ENCODE measurements around the gene SMAP2. TPM values are rescaled to one million over a fixed set of nuclear protein-coding genes. Genes with fewer than 3 reads are reported as not detected.

The SMAP2 gene
- total RNA-seq, 4 donors from 2014 or later, result 14.9 to 121 (median 47.5) TPM

- no peaks in the 10 kb centered on the region for H3K27me3 ChIP-seq
- no peaks in the 10 kb centered on the region for H3K9me3 ChIP-seq
- peak overlapping the region in 3 of 4 donors; percentile 44 to 59 (median 57) for H3K27ac ChIP-seq
- TF ChIP-seq POLR2A (IDR thresholded peaks at IDR 0.05) (no peak), CTCF (IDR thresholded peaks at IDR 0.05 in 4 of 5, conservative IDR thresholded peaks at IDR 0.05 in 1 of 5) (no peak)
- intact Hi-C loops (cut with DNase I; ENCODE audit: low total_unique reads) (no loop called here), in situ Hi-C loops (cut with MboI; ENCODE audit: low sequenced_read_pairs in 4 of 4) (no loop called here)
- DNase-seq (no peak), ATAC-seq (no peak)
- H3K36me3 ChIP-seq, result no peaks in the 10 kb centered on the region
- H3K4me3 ChIP-seq, result no peak overlapping the region
- H3K4me1 ChIP-seq, result peaks cover 9 to 30% of the 10 kb centered on the region in 2 donors
Observed at GRCh38 chr1:40382601-40383000, 9.1 kb downstream of the SMAP2 start.

DNA sequence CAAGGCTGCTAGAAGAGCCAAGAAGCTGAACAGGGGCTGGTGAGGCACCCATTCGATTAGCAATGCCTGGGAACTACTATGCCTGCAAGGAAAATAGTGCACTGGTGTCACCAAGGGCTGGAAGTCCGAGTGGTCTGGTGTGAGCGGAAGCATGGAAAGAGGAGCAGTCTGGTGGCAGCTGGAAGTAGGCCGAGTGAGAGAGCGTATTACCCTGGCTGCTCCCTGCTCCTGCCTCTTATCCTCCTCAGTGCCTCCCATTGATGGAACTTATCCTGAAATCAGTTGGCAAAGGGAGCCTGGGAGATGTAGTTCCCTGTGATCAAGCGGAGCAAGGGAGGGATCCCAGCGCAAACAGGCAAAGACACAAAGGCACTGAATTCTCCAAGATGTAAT lies 9.6 kb downstream of the SMAP2 start:
- Histone ChIP-seq H3K36me3 (no peaks in the 10 kb centered on the region), H3K27ac (peak overlapping the region in 3 of 4 donors; percentile 44 to 59 (median 57)), H3K9me3 (no peaks in the 10 kb centered on the region), H3K4me3 (no peak overlapping the region), H3K27me3 (no peaks in the 10 kb centered on the region), H3K4me1 (peaks cover 9 to 30% of the 10 kb centered on the region in 2 donors)
- intact Hi-C loops (cut with DNase I; ENCODE audit: low total_unique reads), result no loop called here
- in situ Hi-C loops (cut with MboI; ENCODE audit: low sequenced_read_pairs in 4 of 4), result no loop called here
- ATAC-seq, result no peak
- DNase-seq, result no peak
- TF ChIP-seq POLR2A (IDR thresholded peaks at IDR 0.05), result no peak
- no peak for TF ChIP-seq CTCF (IDR thresholded peaks at IDR 0.05 in 4 of 5, conservative IDR thresholded peaks at IDR 0.05 in 1 of 5)

GRCh38 chr1:40383488-40384412 lies 10.2 kb downstream of the SMAP2 start:
- in situ Hi-C loops (cut with MboI; ENCODE audit: low sequenced_read_pairs in 4 of 4) (no loop called here), intact Hi-C loops (cut with DNase I; ENCODE audit: low total_unique reads) (no loop called here)
- TF ChIP-seq POLR2A (IDR thresholded peaks at IDR 0.05), result no peak
- TF ChIP-seq CTCF (IDR thresholded peaks at IDR 0.05 in 4 of 5, conservative IDR thresholded peaks at IDR 0.05 in 1 of 5), result no peak
- ATAC-seq (no peak), DNase-seq (no peak)
- Histone ChIP-seq H3K9me3 (no peaks in the 10 kb centered on the region), H3K4me3 (no peak overlapping the region), H3K4me1 (peaks cover 9 to 30% of the 10 kb centered on the region in 2 donors), H3K36me3 (no peaks in the 10 kb centered on the region), H3K27me3 (no peaks in the 10 kb centered on the region), H3K27ac (peak overlapping the region; percentile 31 to 67 (median 58))

GRCh38 chr1:40384413-40384762 lies 10.9 kb downstream of the SMAP2 start:
- no peaks in the 10 kb centered on the region for H3K9me3 ChIP-seq
- H3K36me3 ChIP-seq, result no peaks in the 10 kb centered on the region
- H3K27me3 ChIP-seq, result no peaks in the 10 kb centered on the region
- TF ChIP-seq CTCF (IDR thresholded peaks at IDR 0.05 in 4 of 5, conservative IDR thresholded peaks at IDR 0.05 in 1 of 5) (no peak), POLR2A (IDR thresholded peaks at IDR 0.05) (no peak)
- DNase-seq, result no peak
- intact Hi-C loops (cut with DNase I; ENCODE audit: low total_unique reads) (no loop called here), in situ Hi-C loops (cut with MboI; ENCODE audit: low sequenced_read_pairs in 4 of 4) (no loop called here)
- no peak for ATAC-seq
- no peak overlapping the region for H3K4me3 ChIP-seq
- H3K27ac ChIP-seq, result peak overlapping the region; percentile 31 to 67 (median 58)
- H3K4me1 ChIP-seq, result peaks cover 14 to 31% of the 10 kb centered on the region in 2 donors

All from gastrocnemius medialis (tissue), 4 donors.